Choroid plexus epithelial cell (primary cell): ENCODE data around the gene FAM20C.

Source experiments
- DNase-seq: peaks from one replicate; pipeline ENCODE4 v3.0.0-alpha.2; 2010; ENCODE audit warnings: low read depth
- H3K4me3 ChIP-seq: 2 replicates; pipeline ENCODE4 v1.5.1; 2011; ENCODE audit warnings: low read depth, mild to moderate bottlenecking, control low read depth, low read length, moderate library complexity
- TF ChIP-seq, protein P1 (sequence below): conservative IDR thresholded peaks from 2 replicates; pipeline ENCODE4 v1.5.1; 2011; ENCODE audit warnings: low read depth, mild to moderate bottlenecking, control low read depth, inconsistent platforms, low read length, moderate library complexity

FAM20C gene

DNA sequence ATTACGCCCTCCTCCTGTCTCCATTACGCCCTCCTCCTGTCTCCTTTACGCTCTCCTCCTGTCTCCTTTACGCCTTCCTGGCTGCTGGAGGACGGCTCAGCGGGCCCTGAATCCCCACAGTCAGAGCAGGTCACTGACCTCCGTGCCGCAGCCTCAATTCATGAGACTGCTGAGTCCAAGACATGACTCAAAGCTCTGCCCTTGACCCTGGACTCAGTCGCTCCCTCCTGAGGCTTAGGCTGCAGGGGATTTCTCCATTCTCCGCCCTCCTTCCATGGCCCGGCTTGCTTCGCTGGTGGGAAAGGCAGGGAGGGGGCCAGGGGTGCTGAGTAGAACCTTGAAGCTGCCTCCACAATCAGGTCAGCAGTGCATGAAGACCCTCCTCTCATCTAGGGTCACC is 76.6 kb downstream of the FAM20C start:
- no peak overlapping the region for H3K4me3 ChIP-seq
- TF ChIP-seq, protein P1, sequence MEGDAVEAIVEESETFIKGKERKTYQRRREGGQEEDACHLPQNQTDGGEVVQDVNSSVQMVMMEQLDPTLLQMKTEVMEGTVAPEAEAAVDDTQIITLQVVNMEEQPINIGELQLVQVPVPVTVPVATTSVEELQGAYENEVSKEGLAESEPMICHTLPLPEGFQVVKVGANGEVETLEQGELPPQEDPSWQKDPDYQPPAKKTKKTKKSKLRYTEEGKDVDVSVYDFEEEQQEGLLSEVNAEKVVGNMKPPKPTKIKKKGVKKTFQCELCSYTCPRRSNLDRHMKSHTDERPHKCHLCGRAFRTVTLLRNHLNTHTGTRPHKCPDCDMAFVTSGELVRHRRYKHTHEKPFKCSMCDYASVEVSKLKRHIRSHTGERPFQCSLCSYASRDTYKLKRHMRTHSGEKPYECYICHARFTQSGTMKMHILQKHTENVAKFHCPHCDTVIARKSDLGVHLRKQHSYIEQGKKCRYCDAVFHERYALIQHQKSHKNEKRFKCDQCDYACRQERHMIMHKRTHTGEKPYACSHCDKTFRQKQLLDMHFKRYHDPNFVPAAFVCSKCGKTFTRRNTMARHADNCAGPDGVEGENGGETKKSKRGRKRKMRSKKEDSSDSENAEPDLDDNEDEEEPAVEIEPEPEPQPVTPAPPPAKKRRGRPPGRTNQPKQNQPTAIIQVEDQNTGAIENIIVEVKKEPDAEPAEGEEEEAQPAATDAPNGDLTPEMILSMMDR: no peak
- no peak for DNase-seq

DNA sequence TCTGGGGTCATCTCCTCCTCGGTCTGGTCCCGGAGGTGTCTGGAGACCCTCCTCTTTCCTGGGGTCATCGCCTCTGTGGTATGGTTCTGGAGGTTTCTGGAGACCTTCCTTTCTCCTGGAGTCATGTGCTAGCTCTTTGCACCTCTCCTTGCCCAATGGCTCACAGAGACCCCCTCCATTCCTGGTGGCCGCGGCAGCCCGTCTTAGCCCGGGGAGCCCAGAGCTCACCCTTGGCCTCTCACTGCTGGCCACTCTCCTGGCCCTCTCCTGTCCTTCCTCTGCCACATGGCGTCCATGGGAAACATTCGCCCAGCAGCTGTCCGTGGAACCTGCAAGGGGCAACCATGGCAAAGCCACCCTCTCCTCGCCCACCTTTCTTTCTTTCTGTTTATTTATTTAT is 77.3 kb downstream of the FAM20C start:
- no peak overlapping the region for H3K4me3 ChIP-seq
- no peak for DNase-seq
- TF ChIP-seq, protein P1: no peak

DNA sequence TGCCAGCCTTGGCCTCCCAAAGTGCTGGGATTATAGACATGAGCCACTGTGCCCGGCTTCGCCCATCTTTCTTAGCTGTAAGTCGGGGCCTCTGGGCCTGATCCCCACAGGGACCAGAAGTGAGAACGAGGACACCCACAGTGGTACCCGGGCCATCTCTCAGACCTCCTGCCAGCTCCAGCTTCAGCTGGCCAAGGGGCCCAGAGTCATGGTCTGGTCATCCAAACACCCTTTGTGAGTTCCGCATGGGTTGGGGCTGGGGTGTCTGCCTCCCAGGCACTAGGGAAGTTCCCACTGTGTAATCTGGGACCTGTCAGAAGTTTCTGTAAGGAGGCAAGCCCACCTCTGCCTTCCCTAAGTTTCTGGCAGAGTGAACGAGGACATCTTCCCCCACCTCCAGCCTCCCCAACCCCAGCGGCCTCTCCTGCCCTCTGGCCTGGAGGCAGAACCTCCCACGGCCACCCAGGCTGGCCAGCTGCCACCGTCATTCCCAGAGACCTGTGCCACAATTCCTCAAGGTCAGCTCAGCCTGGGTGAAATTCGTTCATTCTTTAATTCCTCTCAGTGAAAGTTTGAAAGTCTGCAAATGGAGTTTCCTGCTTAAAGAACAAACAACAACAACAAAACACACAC is 78.1 kb downstream of the FAM20C start:
- TF ChIP-seq, protein P1: no peak
- no peak for DNase-seq
- no peak overlapping the region for H3K4me3 ChIP-seq

DNA sequence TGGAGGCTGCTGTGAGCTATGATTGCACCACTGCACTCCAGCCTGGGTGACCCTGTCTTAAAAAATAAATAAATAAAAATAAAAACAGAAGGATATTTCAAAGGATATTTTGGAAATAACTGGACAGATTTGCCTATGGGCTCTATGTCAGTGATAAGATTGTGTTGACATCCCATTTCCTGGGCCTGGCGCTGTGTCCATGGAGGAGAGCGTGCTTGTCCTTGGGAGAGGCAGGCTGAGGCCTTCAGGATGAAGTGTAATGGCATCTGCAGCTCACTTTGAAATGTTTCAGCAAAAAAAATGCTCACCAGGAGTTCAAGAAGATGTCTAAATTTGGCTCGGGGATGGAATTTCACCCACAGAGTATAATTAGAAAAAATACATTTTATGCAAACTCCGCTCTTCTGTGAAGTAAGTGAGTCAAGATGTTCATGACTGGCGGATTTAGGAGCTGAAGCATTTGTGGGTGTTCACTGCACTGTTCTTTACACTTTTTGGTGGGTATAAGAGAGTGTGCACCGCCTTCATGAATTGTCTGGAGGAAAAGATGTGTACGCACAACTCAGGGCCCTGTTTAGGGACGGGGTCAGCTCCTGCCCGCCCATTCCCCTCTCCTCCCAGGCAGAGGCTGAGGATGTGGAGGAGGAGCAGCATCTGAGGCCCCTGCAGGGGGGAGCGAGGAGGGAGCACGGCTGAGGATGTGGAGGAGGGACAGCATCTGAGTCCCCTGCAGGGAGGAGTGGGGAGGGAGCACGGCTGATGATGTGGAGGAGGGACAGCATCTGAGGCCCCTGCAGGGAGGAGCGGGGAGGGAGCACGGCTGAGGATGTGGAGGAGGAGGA is 79.1 kb downstream of the FAM20C start:
- DNase-seq: peak; percentile 45
- H3K4me3 ChIP-seq: no peak overlapping the region
- TF ChIP-seq, protein P1: no peak

DNA sequence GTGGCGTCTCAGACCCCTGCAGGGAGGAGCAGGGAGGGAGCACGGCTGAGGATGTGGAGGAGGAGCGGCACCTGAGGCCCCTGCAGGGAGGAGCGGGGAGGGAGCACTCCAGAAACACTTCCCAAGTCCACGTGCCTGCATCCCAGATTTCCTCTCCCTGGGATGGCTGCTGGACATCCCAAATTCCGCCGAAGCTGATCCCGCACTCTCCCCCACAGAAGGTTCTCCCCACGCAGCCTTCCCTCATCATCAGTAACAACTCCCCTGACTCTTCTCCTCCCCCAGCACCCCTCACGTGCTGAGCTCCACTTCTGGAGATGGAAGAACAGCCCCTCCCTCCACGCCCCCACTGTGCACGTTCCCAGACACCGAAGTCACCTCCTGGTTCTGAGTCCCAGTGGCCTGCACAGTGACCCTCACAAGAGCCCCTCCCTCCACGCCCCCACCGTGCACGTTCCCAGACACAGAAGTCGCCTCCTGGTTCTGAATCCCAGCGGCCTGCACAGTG is 79.8 kb downstream of the FAM20C start:
- no peak overlapping the region for H3K4me3 ChIP-seq
- TF ChIP-seq, protein P1: no peak
- no peak for DNase-seq

DNA sequence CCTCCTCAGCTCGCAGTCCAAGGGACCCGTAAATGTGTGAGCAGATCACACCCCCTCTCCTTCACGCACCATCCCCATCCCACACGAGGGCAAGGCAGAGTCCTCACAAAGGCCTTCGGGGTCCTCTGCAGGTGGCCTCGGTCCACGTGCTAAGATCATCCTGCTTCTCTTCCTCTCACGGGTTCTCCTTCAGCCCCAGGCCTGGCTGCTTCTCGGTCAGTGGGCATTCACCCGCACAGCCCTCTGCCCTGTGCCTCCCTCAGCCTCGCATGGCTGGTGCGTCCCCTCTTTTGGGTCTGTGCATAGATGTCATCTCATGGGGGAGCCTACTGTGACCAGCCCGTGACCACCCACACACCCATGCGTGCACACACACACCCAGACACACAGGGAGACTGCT is 80.3 kb downstream of the FAM20C start:
- TF ChIP-seq, protein P1: no peak
- H3K4me3 ChIP-seq: no peak overlapping the region
- DNase-seq: no peak
